SK-N-SH (cell line): ENCODE data around the gene KRT80.

ENCODE experiments used
- CTCF ChIP-seq: fragments of 200-600 bp; sonication (generic); IDR thresholded peaks from 2 replicates; pipeline ENCODE4 v1.6.1; 2017; ENCODE audit warnings: antibody characterized with exemption, mild to moderate bottlenecking, moderate library complexity
- USF1 ChIP-seq: IDR thresholded peaks from 2 replicates; pipeline ENCODE4 v1.4.0; 2012; ENCODE audit warnings: low read depth, borderline replicate concordance

GRCh38 chr12:52198454-52199215 lies 6.8 kb upstream of the KRT80 start:
- TF ChIP-seq CTCF (no peak), USF1 (no peak)
